CD4-positive, alpha-beta T cell treated with Interleukin-12 subunit alpha and Interleukin-12 subunit beta, for 1 hour (primary cell): ENCODE measurements around the gene MARK3.
A peak's percentile ranks its signal among the peaks of the same experiment; 100 is the strongest.
"Not testable (repeated sequence)": the region's sequence is repeated elsewhere in the genome, so short reads cannot be mapped to it uniquely, and the experiment has no call there.

Experiments used
- DNase-seq: peaks from one replicate; pipeline ENCODE4 v3.0.0-alpha.2; 2020

The MARK3 gene

GRCh38 chr14:103492156-103492925 lies 107.1 kb downstream of the MARK3 start:
- no peak for DNase-seq

DNA sequence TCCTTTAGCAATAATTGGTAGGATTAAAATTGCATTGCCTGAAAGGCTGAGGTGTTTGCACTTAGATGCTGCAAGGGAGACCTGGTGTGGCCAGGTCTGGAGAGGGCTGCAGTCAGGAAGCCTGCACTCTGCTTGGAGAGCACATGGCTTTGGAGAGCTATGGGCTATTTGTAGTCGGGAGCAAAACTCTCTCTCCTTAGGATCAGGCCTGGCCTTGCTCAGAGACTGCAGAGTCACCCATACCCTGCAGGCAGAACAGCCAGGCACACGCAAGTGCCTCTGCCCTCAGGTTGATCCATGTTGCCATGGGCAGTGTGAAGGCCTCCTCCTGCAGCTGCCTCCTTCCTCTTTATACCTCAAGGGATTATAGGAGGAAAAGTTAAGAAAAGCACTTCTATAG lies 110.6 kb downstream of the MARK3 start:
- no peak for DNase-seq

DNA sequence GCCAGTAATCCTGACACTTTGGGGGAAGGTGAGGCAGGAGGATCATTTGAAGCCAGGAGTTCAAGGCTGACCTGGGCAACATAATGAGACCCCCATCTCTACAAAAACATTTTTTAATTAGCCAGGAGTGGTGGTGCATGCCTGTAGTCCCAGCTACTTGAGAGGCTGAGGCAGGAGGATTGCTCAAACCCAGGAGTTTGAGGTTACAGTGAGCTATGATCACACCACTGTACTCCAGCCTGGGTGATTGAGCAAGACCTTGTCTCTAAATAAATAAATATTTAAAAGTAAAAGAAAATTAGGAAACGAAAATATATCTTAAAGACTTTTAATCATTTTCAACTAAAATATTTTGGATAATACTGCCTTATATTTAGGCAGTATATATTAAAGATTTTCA lies 111.6 kb downstream of the MARK3 start:
- no peak for DNase-seq

DNA sequence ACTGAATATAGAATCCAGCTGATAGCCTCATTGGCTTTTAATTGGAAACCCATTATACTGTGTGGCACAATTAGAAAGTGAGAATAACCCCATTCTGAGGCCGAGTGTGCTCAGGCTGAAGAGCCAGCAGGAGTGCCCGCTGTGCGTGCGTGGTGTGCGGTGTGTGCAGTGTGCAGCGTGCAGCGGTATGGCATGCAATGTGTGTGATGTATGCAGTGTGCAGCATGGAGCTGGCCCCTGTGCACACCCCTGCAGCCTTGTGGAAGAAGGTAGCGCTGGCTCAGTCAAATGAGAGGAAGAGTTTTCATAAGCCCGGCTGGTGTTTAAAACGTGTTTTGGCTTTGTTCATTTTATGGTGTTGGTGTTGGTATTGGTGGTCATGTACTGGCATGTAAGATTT lies 114.5 kb downstream of the MARK3 start:
- no peak for DNase-seq

DNA sequence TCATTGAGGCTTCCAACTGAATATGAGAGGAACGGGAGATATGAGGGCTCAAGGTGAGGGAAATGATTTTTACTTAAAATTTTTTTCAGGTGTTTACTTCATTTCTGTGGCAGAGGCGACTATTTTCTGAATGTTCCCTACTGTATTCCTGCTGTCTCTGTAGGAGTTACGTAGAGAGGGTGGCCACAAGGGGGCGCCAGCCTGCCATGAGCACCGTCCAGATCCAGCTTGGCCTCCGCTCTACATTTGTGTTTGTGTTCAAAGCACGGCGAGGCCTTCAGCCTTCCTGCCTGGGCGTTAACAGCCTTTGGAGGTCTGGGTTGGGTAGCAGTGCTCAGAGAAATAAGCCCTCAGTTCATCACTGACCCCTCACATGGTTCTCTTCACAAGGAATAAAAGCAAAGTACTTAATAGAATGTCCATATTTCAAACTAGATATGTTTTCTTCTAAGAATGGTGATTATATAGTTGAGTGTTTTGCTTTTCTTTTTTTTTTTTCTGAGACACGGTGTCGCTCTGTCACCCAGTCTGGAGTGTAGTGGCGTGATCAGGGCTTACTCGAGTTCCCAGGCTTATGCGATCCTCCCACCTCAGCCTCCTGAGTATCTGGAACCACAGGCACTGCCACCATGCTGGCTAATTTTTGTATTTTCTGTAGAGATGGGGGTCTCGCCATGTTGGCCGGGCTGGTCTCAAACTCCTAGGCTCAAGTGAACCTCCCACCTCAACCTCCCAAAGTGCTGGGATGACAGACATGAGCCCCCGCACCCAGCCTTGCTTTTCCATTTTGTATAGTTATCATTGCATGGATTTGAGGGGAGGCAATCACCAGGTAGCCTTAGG lies 115.2 kb downstream of the MARK3 start:
- peak; percentile 77 for DNase-seq

DNA sequence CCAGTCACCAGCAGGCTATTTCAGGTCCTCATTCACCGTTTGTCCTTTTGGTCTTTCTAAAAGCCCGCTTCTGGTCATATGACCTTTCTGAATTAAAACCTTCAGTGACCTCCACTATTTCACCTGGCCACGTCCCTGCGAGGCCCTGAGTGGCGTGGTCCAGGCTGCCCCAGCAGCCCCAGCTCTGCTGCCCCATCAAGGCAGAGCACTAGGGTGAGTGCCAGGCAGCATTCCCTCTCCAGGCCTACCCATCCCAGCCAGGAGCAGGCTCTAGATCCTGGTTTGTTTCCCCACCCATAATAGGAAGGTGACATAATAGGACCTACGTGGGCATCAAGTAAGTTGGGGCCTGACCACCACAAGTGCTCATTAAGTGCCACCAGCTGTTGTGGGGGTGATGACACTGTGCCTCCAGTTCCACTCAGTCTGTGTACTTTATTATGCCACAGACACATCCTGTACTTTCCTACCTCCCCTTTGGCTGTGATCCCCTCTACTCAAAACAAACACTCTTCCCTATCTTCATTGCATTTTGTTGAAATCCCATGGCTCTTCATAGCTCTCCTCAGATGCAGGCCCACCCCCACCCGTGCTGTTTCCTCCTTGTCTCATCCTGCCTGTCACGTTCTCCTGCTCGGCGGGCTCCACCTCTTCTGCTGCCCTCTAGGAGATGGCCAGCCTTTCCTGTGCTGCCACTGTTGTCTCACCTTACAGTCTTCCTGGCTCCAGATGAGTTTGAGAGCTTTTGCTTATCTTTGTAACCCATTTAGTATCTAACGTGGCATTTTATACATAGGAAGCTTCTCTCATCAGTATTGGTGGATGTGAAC lies 116.0 kb downstream of the MARK3 start:
- no peak for DNase-seq

- no peak for DNase-seq
Measured at GRCh38 chr14:103501921-103502669, 116.9 kb downstream of the MARK3 start.

DNA sequence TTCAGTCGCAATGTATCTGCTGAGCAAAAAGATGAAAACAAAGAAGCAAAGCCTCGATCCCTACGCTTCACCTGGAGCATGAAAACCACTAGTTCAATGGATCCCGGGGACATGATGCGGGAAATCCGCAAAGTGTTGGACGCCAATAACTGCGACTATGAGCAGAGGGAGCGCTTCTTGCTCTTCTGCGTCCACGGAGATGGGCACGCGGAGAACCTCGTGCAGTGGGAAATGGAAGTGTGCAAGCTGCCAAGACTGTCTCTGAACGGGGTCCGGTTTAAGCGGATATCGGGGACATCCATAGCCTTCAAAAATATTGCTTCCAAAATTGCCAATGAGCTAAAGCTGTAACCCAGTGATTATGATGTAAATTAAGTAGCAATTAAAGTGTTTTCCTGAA lies 117.7 kb downstream of the MARK3 start:
- no peak for DNase-seq

GRCh38 chr14:103503296-103503695 lies 118.1 kb downstream of the MARK3 start:
- no peak for DNase-seq

DNA sequence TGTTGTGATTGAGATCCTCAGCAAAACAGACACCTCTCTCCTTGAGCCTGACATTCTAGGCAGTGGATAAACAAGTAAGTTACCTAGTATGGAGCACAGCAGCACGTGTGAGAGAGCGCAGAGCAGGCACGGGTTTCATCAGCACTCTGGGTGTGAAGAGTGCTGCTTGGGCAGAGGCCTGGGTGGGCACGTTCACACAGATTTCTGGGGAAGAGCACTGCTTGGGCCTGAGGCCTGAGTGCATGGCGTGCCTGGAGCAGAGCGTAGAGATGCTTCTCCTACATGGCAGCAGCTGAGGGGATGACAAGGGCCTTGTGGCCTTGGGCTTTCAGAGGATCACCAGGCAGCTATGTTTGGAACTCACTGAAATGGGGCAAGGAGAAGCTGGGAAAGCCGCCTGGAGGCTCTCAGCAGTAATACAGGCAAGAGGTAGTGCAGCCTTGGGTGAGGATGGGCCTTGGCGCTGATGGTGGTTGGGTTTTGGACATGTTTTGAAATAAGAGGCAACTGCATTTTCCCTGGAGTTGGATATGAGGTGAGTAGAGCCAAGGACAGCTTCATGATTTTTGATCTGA lies 119.9 kb downstream of the MARK3 start:
- DNase-seq = no peak

DNA sequence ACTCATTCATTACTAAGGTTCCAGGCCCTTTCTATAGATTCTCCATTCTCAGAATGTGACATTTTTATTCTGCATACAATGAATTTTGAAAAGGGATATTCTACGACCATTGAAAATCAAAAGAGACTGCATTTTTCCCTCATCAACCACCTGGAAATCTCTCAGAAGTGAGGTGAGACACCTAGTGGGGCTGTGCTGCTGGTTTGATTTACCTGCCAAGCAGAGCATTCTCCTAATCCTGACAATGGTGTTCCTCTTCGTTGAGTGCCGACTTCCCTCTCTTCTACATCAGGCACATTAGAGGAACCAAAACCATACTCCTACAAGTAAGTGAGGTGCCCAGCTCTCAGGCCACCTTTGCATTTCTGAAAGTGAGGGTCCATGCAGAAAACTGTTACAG lies 122.5 kb downstream of the MARK3 start:
- no peak for DNase-seq

GRCh38 chr14:103508521-103509329 lies 123.5 kb downstream of the MARK3 start:
- no peak for DNase-seq

DNA sequence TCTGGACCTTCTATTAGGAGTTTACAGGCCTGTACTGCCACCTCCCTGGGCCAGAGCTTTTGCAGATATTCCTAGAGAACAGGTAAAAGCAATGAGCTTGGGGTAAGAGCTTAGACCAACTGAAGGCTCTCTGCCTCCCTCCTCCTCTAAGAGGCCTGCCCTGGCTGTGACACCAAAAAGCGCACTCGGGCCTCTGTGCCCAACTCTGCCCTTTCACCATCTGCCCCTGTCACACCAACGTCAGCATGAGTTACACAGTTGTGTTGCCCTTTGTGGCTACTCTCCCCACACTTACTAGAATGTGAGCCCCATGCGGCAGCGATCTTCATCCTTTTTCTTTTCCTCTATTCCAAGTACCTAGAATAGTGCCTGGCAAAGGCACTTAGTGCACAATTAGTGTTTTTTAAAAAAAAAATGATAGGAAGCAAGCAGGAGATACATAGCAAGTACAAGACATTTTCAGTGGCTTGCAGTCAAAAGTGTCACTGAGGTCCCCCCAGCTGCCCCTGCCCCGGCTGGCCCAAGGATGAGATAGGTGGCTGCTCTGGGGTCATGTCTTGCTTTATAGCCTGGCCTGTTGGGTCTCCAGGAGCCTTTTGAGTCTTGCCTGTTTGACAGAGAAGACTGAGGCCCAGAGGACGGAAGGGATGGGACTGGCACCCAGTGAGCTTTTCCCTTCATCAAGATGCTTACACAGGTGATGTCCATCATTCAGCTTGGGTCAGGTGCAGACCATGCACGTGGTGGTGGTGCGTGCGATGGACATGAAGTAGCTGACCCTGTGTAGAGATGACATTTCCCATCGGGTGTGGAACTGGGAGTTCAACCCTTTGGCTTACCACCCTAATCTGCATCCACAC lies 124.9 kb downstream of the MARK3 start:
- DNase-seq = no peak

- DNase-seq = no peak
Measured at GRCh38 chr14:103510724-103511693, 125.8 kb downstream of the MARK3 start.

DNA sequence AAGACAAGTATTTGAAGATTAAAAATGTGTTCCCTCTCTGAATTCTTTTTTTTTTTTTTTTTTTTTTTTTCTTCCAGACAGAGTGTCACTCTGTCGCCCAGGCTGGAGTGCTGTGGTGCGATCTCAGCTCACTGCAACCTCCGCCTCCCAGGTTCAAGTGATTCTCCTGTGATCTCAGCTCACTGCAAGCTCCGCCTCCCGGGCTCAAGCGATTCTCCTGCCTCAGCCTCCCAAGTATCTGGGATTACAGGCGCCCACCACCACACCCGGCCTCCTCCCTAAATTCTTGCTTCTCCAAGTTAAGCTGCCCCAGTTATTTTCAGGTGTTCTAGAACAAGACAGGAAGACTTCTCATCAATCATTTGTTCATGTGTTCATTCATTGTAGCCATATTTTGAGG lies 127.0 kb downstream of the MARK3 start:
- not testable (repeated sequence) for DNase-seq

GRCh38 chr14:103512701-103513611 lies 127.7 kb downstream of the MARK3 start:
- no peak for DNase-seq

GRCh38 chr14:103514596-103515421 lies 129.6 kb downstream of the MARK3 start:
- DNase-seq = no peak
